Muscle of leg (tissue), 16 donors: ENCODE results near the gene C7orf57. TPM values are rescaled to one million over a fixed set of nuclear protein-coding genes. Genes with fewer than 3 reads are reported as not detected.
"Not testable (repeated sequence)": the region's sequence is repeated elsewhere in the genome, so short reads cannot be mapped to it uniquely, and the experiment has no call there.

Experiments
- DNase-seq: peaks from one replicate; pipeline ENCODE4 v3.0.0; 2013
- H3K27ac ChIP-seq: one replicate; pipeline ENCODE4 v1.5.1; 2013; ENCODE audit warnings: mild to moderate bottlenecking, low read length, control low read depth
- H3K27me3 ChIP-seq: one replicate; pipeline ENCODE4 v1.6.1; 2013; ENCODE audit warnings: low read length; ENCODE audit not compliant: control insufficient read depth, insufficient read depth
- H3K36me3 ChIP-seq: one replicate; pipeline ENCODE4 v1.6.1; 2013; ENCODE audit warnings: low read length; ENCODE audit not compliant: control insufficient read depth, insufficient read depth
- H3K4me1 ChIP-seq: one replicate; pipeline ENCODE4 v1.6.1; 2013; ENCODE audit warnings: low read length; ENCODE audit not compliant: control insufficient read depth, insufficient read depth
- H3K4me3 ChIP-seq: one replicate; pipeline ENCODE4 v1.5.1; 2013; ENCODE audit warnings: low read length, control low read depth
- H3K9me3 ChIP-seq: replicated peaks from 2 replicates; pipeline ENCODE4 v1.6.1; 2013; ENCODE audit warnings: low read depth, low read length; ENCODE audit not compliant: control insufficient read depth
- WGBS: methylation state at CpG from one replicate; pipeline ENCODE4 v1.1.5; 2013; ENCODE audit warnings: missing lambda C conversion rate; ENCODE audit not compliant: insufficient coverage; 5-methylcytosine and 5-hydroxymethylcytosine counted together
- long read RNA-seq, 11 donors: transcript quantifications; one replicate each; lab custom pipeline, GENCODE V29; 2026
- polyA plus RNA-seq, 8 donors: library from polyadenylated mRNA; unstranded; fragments of 120-200 nt; gene quantifications; one replicate each; pipeline versions ENCODE4 v1.2.1 to v1.2.3, GENCODE V29; 2013; ENCODE audit warnings: inconsistent platforms in 1 of 8, low replicate concordance in 1 of 8; ENCODE audit not compliant: insufficient read length in 8 of 8, insufficient read depth in 1 of 8
- total RNA-seq: library from RNA; stranded (reverse); fragments of 120-200 nt; gene quantifications from one replicate; pipeline ENCODE4 v1.2.4, GENCODE V29; 2013

C7orf57 gene
- total RNA-seq: 0.09 TPM
- under 1 TPM in 5 of 8 donors, not detected in 3; 0.09 to 0.17 (median 0.11) TPM for polyA plus RNA-seq
- long read RNA-seq, donor 1: 0 reads
- long read RNA-seq, donor 2: 0 reads
- long read RNA-seq, donor 3: 0 reads
- long read RNA-seq, donor 4: 0 reads
- long read RNA-seq, donor 5: 0 reads
- long read RNA-seq, donor 6: 0 reads
- long read RNA-seq, donor 7: 0 reads
- long read RNA-seq, donor 8: 0 reads
- long read RNA-seq, donor 9: 0 reads
- long read RNA-seq, donor 10: 0 reads
- long read RNA-seq, donor 11: 0 reads

- Histone ChIP-seq H3K9me3 (no peaks in the 10 kb centered on the region), H3K36me3 (no peaks in the 10 kb centered on the region), H3K4me1 (peaks cover 9% of the 10 kb centered on the region), H3K27me3 (peaks cover 28% of the 10 kb centered on the region), H3K27ac (no peak within 1 kb of the TSS), H3K4me3 (peak within 1 kb of the TSS; percentile 57)
- DNase-seq: peak; percentile 91
- under 1% methylated on average over 62 of the region's 62 CpGs for WGBS
Observed at GRCh38 chr7:48035301-48035966, at the start of gene C7orf57. Gene C7orf57 (plus strand): TSS chr7:48035543. CDS start chr7:48036309, 766 bp downstream.

DNA sequence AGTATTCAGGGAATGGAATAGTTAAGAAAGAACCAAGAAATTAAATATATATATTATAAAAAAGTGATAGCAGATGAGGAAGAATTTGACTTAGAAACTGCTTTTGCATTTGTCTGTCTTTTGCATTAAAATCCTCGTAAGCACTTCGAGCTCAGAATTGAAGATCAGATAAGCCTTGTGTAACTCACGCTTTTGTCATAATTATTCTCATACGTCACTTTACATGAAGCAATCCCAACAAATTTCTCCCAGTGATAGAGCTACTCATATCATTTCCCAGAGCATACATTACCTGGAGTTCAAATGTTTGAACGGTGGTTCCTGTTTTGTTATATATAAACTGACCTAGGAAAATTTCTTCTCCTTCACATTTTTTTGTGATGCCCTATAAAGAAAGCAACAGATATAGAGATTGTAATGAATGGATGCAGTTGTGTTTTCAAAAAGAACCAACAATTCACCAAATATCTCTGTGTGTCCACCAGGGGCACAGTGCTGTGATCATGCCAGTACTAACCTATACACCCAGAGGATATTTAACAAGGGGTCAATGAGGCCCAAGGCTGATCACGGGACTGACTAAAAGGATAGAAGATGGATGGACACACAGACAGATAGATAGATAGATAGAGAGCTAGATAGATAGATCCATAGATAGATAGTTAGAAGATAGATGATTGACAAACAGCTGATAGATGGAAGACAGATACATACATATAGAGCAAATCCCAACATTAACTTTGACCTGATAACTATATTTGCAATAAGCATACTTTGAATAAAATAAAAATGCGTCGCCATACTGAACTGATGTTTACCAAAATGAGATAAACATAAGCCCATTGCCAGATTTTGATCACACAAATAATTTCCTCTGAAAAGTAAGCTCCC lies 46.6 kb upstream of the C7orf57 start:
- Histone ChIP-seq H3K36me3 (no peaks in the 10 kb centered on the region), H3K4me1 (peaks cover 2% of the 10 kb centered on the region), H3K9me3 (no peaks in the 10 kb centered on the region), H3K27ac (no peak overlapping the region), H3K27me3 (no peaks in the 10 kb centered on the region), H3K4me3 (no peak overlapping the region)
- WGBS: 70% methylated on average over 2 of the region's 8 CpGs
- DNase-seq: no peak

GRCh38 chr7:47989607-47990400 lies 45.5 kb upstream of the C7orf57 start:
- not testable (repeated sequence) for H3K4me3 ChIP-seq, H3K27me3 ChIP-seq, H3K36me3 ChIP-seq, H3K9me3 ChIP-seq, H3K27ac ChIP-seq, H3K4me1 ChIP-seq, DNase-seq
- no CpG with 5 or more reads among the region's 10 CpGs for WGBS

- Histone ChIP-seq H3K27ac (no peak overlapping the region), H3K27me3 (no peaks in the 10 kb centered on the region), H3K36me3 (no peaks in the 10 kb centered on the region), H3K4me3 (no peak overlapping the region), H3K4me1 (peaks cover 2% of the 10 kb centered on the region), H3K9me3 (no peaks in the 10 kb centered on the region)
- no CpG with 5 or more reads among the region's 5 CpGs for WGBS
- DNase-seq: no peak
Observed at GRCh38 chr7:47990592-47990991, 44.8 kb upstream of the C7orf57 start.

DNA sequence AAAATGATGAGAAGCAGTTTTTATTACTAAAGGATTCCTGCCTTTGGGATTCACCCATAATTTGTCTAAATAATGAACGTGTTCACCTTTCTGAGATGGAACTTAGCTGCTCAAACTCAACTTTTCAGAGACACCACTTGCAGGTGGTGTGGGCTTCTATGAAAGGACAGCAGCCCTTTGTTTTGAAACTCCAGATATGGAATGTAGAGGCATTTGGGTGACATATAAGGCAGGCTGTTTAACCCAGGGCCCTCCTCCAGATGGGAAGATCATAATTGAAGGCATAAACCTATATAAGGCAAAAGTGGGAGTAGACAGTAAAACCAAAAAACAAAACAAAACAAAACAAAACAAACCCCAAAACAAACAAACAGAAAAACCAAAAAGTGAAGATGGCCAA lies 44.1 kb upstream of the C7orf57 start:
- Histone ChIP-seq H3K36me3 (no peaks in the 10 kb centered on the region), H3K4me1 (peaks cover 2% of the 10 kb centered on the region), H3K27me3 (no peaks in the 10 kb centered on the region), H3K27ac (no peak overlapping the region), H3K9me3 (no peaks in the 10 kb centered on the region), H3K4me3 (peak overlapping the region; percentile 38)
- no CpG with 5 or more reads among the region's 1 CpG for WGBS
- DNase-seq: no peak

GRCh38 chr7:47991741-47992311 lies 43.5 kb upstream of the C7orf57 start:
- no peaks in the 10 kb centered on the region for H3K27me3 ChIP-seq
- peak; percentile 88 for DNase-seq
- H3K36me3 ChIP-seq: no peaks in the 10 kb centered on the region
- H3K9me3 ChIP-seq: no peaks in the 10 kb centered on the region
- H3K4me1 ChIP-seq: peaks cover 2% of the 10 kb centered on the region
- peak overlapping the region; percentile 38 for H3K4me3 ChIP-seq
- no peak overlapping the region for H3K27ac ChIP-seq
- WGBS: 0% methylated on average over 17 of the region's 26 CpGs

DNA sequence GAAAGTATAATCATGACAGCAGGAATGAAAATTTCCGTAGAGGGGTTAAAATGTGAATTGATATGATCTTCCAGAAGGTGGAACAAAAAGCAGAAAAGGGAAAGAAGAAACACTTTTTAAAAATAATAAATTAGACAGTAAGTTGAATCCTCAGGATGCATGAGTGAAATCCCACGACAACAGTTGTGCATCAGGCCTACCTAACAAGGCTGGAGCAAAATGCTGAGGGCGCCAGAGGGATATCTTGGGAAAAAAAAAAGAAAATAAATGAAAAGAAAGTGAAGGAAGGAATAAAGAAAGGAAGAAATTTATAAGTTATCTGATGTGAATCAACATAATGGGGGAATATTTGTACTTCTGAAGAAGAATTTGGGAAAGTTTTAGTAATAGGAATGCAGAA lies 42.9 kb upstream of the C7orf57 start:
- WGBS: 92% methylated on average over 2 of the region's 3 CpGs
- peaks cover 2% of the 10 kb centered on the region for H3K4me1 ChIP-seq
- no peak overlapping the region for H3K27ac ChIP-seq

GRCh38 chr7:47999413-47999812 lies 35.9 kb upstream of the C7orf57 start:
- peaks cover 1% of the 10 kb centered on the region for H3K4me1 ChIP-seq
- H3K27me3 ChIP-seq: no peaks in the 10 kb centered on the region
- no peaks in the 10 kb centered on the region for H3K9me3 ChIP-seq
- H3K36me3 ChIP-seq: no peaks in the 10 kb centered on the region
- no peak overlapping the region for H3K4me3 ChIP-seq
- no peak overlapping the region for H3K27ac ChIP-seq
- 93% methylated on average over 11 of the region's 12 CpGs for WGBS
- DNase-seq: no peak

More for the DNA sequence above, 42.9 kb upstream of the C7orf57 start:
- Histone ChIP-seq H3K4me3 (no peak overlapping the region), H3K9me3 (no peaks in the 10 kb centered on the region), H3K27me3 (no peaks in the 10 kb centered on the region), H3K36me3 (no peaks in the 10 kb centered on the region)
- DNase-seq: no peak

GRCh38 chr7:48000164-48000563 lies 35.2 kb upstream of the C7orf57 start:
- not testable (repeated sequence) for H3K27ac ChIP-seq, H3K9me3 ChIP-seq, H3K4me3 ChIP-seq, H3K27me3 ChIP-seq, H3K36me3 ChIP-seq, H3K4me1 ChIP-seq, DNase-seq
- 94% methylated on average over 8 of the region's 13 CpGs for WGBS
